HepG2 (cell line): ENCODE measurements around the gene AIFM1.

ENCODE experiments used
- NFATC3 ChIP-seq: sonication (generic); formaldehyde crosslinking; IDR thresholded peaks from 2 replicates; pipeline ENCODE4 v1.5.1; 2020; ENCODE audit warnings: mild to moderate bottlenecking, missing genetic modification reagents
- POLR2A ChIP-seq, 2 experiments: IDR thresholded peaks; 2 replicates each; pipeline ENCODE4 v1.6.1; 2011; ENCODE audit warnings: low read depth in 2 of 2, low read length in 2 of 2, mild to moderate bottlenecking in 1 of 2, moderate library complexity in 1 of 2; ENCODE audit not compliant: insufficient read depth in 1 of 2
- RAD21 ChIP-seq: fragments of 450-650 bp; formaldehyde crosslinking; IDR thresholded peaks from 2 replicates; pipeline ENCODE4 v1.5.0; 2020; ENCODE audit warnings: mild to moderate bottlenecking
- TF ChIP-seq, protein P1 (sequence below): sonication (generic); formaldehyde crosslinking; IDR thresholded peaks from 2 replicates; pipeline ENCODE4 v1.4.0; 2020; ENCODE audit warnings: low read depth, mild to moderate bottlenecking, missing genetic modification reagents

DNA sequence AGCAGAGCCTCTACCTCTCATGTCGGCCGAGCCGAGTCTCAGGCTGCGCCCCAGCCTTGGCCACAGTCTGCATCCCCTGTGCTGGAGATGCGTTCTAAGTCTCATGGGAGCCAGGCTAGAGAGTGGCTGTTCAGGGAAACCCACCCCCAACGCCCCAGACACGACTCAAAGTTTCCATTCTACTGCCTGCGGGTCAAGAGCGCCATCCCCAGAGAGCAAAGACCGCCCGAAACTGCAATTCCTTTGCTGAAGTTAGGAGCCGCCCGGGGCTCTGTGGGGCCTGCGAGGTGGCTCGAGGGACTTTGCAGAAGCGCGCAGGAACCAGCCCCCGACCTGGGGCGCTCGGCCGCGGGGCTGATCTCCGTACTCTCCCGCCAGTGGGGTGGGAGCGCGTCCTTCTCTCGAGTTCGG, 45.3 kb downstream of the AIFM1 start:
- TF ChIP-seq POLR2A (IDR thresholded peaks at IDR 0.05; ENCODE audit: insufficient read depth in 1 of 2, low read depth in 2 of 2, low read length in 2 of 2), result no peak
- TF ChIP-seq, protein P1, sequence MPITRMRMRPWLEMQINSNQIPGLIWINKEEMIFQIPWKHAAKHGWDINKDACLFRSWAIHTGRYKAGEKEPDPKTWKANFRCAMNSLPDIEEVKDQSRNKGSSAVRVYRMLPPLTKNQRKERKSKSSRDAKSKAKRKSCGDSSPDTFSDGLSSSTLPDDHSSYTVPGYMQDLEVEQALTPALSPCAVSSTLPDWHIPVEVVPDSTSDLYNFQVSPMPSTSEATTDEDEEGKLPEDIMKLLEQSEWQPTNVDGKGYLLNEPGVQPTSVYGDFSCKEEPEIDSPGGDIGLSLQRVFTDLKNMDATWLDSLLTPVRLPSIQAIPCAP, result no peak
- no peak for TF ChIP-seq RAD21 (CRISPR knock-in tag)
- TF ChIP-seq NFATC3, result no peak
